BJ (cell line): ENCODE measurements around the gene TMEM234. TPM values are rescaled to one million over a fixed set of nuclear protein-coding genes. Genes with fewer than 3 reads are reported as not detected.

ENCODE experiments used
- CTCF ChIA-PET: fragments of 350-600 bp; formaldehyde crosslinking; extraction: SDS; loops from one replicate; lab custom pipeline; 2021; ENCODE audit warnings: antibody characterized with exemption, inconsistent platforms; lab: Yijun Ruan, JAX
- POLR2A ChIA-PET: fragments of 300-600 bp; sonication (Branson Sonifier 250); formaldehyde crosslinking; extraction: SDS; loops from one replicate; lab custom pipeline; 2021; ENCODE audit warnings: antibody characterized with exemption; lab: Charles Lee
- DNase-seq: peaks from one replicate; pipeline ENCODE4 v3.0.0-alpha.2; 2011; ENCODE audit warnings: low read depth
- H3K27me3 ChIP-seq: 2 replicates; pipeline ENCODE4 v1.6.0; 2011; ENCODE audit warnings: low read length; ENCODE audit not compliant: control insufficient read depth, insufficient read depth
- H3K36me3 ChIP-seq: 2 replicates; pipeline ENCODE4 v1.5.1; 2011; ENCODE audit warnings: low read length; ENCODE audit not compliant: control insufficient read depth, insufficient read depth
- H3K4me3 ChIP-seq: 2 replicates; pipeline ENCODE4 v1.5.1; 2011; ENCODE audit warnings: low read depth, mild to moderate bottlenecking, control low read depth, low read length
- polyA plus RNA-seq: library from polyadenylated mRNA; depleted of rRNA; stranded (reverse); fragments of >200 nt; gene quantifications from 2 replicates; pipeline ENCODE4 v1.2.3, GENCODE V29; 2011
- TF ChIP-seq, protein P1 (sequence below): IDR thresholded peaks from 2 replicates; pipeline ENCODE4 v1.5.1; 2011; ENCODE audit warnings: low read depth, mild to moderate bottlenecking, control low read depth, inconsistent platforms, low read length, moderate library complexity; ENCODE audit not compliant: insufficient read depth

TMEM234 gene
- polyA plus RNA-seq, 1 experiment, result 37.8 TPM

GRCh38 chr1:32197074-32197473 lies 25.1 kb downstream of the TMEM234 start:
- H3K27me3 ChIP-seq, result no peaks in the 10 kb centered on the region
- ChIA-PET POLR2A (no interaction called here), CTCF (interaction anchor here (0.6 to 1.6 kb wide), 3 partner anchors 18 to 420 kb away, joined by 3 to 6 read pairs (median 3); partner anchors contain the start of gene KPNA6)
- no peak overlapping the region for H3K4me3 ChIP-seq
- H3K36me3 ChIP-seq, result peaks cover 40% of the 10 kb centered on the region
- TF ChIP-seq, protein P1, sequence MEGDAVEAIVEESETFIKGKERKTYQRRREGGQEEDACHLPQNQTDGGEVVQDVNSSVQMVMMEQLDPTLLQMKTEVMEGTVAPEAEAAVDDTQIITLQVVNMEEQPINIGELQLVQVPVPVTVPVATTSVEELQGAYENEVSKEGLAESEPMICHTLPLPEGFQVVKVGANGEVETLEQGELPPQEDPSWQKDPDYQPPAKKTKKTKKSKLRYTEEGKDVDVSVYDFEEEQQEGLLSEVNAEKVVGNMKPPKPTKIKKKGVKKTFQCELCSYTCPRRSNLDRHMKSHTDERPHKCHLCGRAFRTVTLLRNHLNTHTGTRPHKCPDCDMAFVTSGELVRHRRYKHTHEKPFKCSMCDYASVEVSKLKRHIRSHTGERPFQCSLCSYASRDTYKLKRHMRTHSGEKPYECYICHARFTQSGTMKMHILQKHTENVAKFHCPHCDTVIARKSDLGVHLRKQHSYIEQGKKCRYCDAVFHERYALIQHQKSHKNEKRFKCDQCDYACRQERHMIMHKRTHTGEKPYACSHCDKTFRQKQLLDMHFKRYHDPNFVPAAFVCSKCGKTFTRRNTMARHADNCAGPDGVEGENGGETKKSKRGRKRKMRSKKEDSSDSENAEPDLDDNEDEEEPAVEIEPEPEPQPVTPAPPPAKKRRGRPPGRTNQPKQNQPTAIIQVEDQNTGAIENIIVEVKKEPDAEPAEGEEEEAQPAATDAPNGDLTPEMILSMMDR, result no peak
- no peak for DNase-seq

- CTCF ChIA-PET, result no interaction called here
- no peak for DNase-seq
- POLR2A ChIA-PET, result no interaction called here
- Histone ChIP-seq H3K36me3 (peaks cover 49% of the 10 kb centered on the region), H3K27me3 (no peaks in the 10 kb centered on the region), H3K4me3 (no peak overlapping the region)
- TF ChIP-seq, protein P1, result no peak
Measured at GRCh38 chr1:32195972-32196823, 26.0 kb downstream of the TMEM234 start.

DNA sequence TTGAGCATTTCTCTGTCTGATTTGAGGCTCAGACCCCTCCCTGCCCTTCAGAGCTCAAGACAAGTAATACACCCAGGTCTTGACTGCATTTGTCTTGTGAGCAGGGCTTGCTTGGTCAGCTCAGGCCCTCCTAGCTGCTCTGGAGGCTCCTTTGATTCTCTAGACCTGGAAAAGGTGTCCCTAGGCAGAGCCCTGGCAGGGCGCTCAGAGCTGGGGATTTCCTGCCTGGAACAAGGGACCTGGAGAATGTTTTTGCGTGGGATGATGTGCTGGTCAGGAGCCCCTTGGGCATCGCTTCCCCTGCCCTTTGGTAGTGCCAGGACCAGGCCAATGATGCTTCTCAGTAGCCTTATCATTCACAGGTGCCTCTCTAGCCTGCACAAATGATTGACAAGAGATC lies 26.6 kb downstream of the TMEM234 start:
- Histone ChIP-seq H3K4me3 (no peak overlapping the region), H3K27me3 (no peaks in the 10 kb centered on the region), H3K36me3 (peaks cover 53% of the 10 kb centered on the region)
- no peak for DNase-seq
- TF ChIP-seq, protein P1, result no peak
- POLR2A ChIA-PET, result no interaction called here
- CTCF ChIA-PET, result interaction anchor here (1.4 kb wide), 1 partner anchor 87 kb away, joined by 4 read pairs; no protein-coding TSS in a partner anchor

DNA sequence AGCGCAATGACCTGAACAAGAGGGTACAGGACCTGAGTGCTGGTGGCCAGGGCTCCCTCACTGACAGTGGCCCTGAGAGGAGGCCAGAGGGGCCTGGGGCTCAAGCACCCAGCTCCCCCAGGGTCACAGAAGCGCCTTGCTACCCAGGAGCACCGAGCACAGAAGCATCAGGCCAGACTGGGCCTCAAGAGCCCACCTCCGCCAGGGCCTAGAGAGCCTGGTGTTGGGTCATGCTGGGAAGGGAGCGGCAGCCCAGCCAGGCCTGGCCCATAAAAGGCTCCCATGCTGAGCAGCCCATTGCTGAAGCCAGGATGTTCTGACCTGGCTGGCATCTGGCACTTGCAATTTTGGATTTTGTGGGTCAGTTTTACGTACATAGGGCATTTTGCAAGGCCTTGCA lies 27.2 kb downstream of the TMEM234 start:
- POLR2A ChIA-PET, result no interaction called here

More for the DNA sequence above, 27.2 kb downstream of the TMEM234 start:
- H3K4me3 ChIP-seq, result no peak overlapping the region
- H3K27me3 ChIP-seq, result no peaks in the 10 kb centered on the region
- TF ChIP-seq, protein P1, result no peak
- CTCF ChIA-PET, result interaction anchor here (1.4 kb wide), 1 partner anchor 86 kb away, joined by 4 read pairs; no protein-coding TSS in a partner anchor
- no peak for DNase-seq
- peaks cover 58% of the 10 kb centered on the region for H3K36me3 ChIP-seq
